Endothelial cell of umbilical vein (primary cell): ENCODE data around the gene ANKRD50. TPM values are rescaled to one million over a fixed set of nuclear protein-coding genes. Genes with fewer than 3 reads are reported as not detected.

Source experiments
- BruUV-seq: library from RNA; stranded (reverse); fragments of 400-500 nt; replicated peaks from 2 replicates; lab custom pipeline; 2021; lab: Mats Ljungman, UMichigan
- CTCF ChIA-PET: fragments of 300-600, 350-600 bp; sonication (Branson Sonifier 250); formaldehyde crosslinking; loops from one replicate; lab custom pipeline; 2021; ENCODE audit warnings: antibody characterized with exemption, inconsistent platforms; lab: Charles Lee
- POLR2A ChIA-PET: fragments of 300-600, 350-600 bp; sonication (Branson Sonifier 250); formaldehyde crosslinking; loops from one replicate; lab custom pipeline; 2021; ENCODE audit warnings: antibody characterized with exemption, inconsistent platforms; lab: Charles Lee
- DNase-seq: peaks from one replicate; pipeline ENCODE4 v3.0.0-alpha.2; 2011; ENCODE audit warnings: low read depth, low spot score
- FAIRE-seq: peaks from 2 replicates; lab custom pipeline; 2011; peaks lifted over from hg19 to GRCh38; lab: Jason Lieb, UNC
- H2AFZ ChIP-seq: 2 replicates; pipeline ENCODE4 v1.6.0; 2012; ENCODE audit warnings: low read depth, low read length, control low read depth, inconsistent platforms
- H3K27ac ChIP-seq: 2 replicates; pipeline ENCODE4 v1.5.1; 2011; ENCODE audit warnings: low read depth, mild to moderate bottlenecking, control low read depth, low read length, moderate library complexity; ENCODE audit not compliant: insufficient read depth
- H3K27me3 ChIP-seq, 2 experiments: 2 replicates each; pipeline versions ENCODE4 v1.6.0 to v1.6.1; 2011; ENCODE audit warnings: low read length in 2 of 2, mixed read lengths in 1 of 2; ENCODE audit not compliant: control insufficient read depth in 2 of 2, insufficient read depth in 2 of 2
- H3K36me3 ChIP-seq, 2 experiments: 2 replicates in 1 of 2; 3 replicates in 1 of 2; pipeline ENCODE4 v1.5.1; 2011; ENCODE audit warnings: low read length in 2 of 2, mild to moderate bottlenecking in 1 of 2, moderate library complexity in 1 of 2; ENCODE audit not compliant: control insufficient read depth in 2 of 2, insufficient read depth in 2 of 2; ENCODE audit errors: extremely low read depth in 1 of 2
- H3K4me1 ChIP-seq: 3 replicates; pipeline ENCODE4 v1.5.1; 2011; ENCODE audit warnings: mild to moderate bottlenecking, low read length; ENCODE audit not compliant: control insufficient read depth, insufficient read depth; ENCODE audit errors: extremely low read depth
- H3K4me2 ChIP-seq: 2 replicates; pipeline ENCODE4 v1.6.1; 2011; ENCODE audit warnings: low read length, control low read depth, mixed read lengths; ENCODE audit not compliant: insufficient read depth
- H3K4me3 ChIP-seq, 3 experiments: fragments of 200-600 bp in 1 of 3; sonication (generic), shearing (Covaris generic) in 1 of 3; replicated peaks in 1 of 3; 2 replicates each; pipeline ENCODE4 v1.5.1; 2011 to 2016; ENCODE audit warnings: control low read depth in 3 of 3, low read length in 3 of 3, mild to moderate bottlenecking in 2 of 3, inconsistent platforms in 1 of 3, low read depth in 1 of 3, moderate library complexity in 1 of 3; ENCODE audit not compliant: insufficient read depth in 1 of 3
- H3K79me2 ChIP-seq: 2 replicates; pipeline ENCODE4 v1.6.0; 2012; ENCODE audit warnings: low read length, inconsistent platforms; ENCODE audit not compliant: control insufficient read depth, insufficient read depth
- H3K9ac ChIP-seq: replicated peaks from 2 replicates; pipeline ENCODE3; 2011; ENCODE audit warnings: low read length, control low read depth; ENCODE audit not compliant: insufficient read depth; ENCODE audit errors: extremely low read depth
- H3K9me1 ChIP-seq: replicated peaks from 3 replicates; pipeline ENCODE4 v1.6.0; 2011; ENCODE audit warnings: mild to moderate bottlenecking, low read length; ENCODE audit not compliant: control insufficient read depth, insufficient read depth; ENCODE audit errors: extremely low read depth
- H3K9me3 ChIP-seq: replicated peaks from 2 replicates; pipeline ENCODE4 v1.5.1; 2012; ENCODE audit warnings: low read length, inconsistent platforms; ENCODE audit not compliant: control insufficient read depth, insufficient read depth
- H4K20me1 ChIP-seq: replicated peaks from 2 replicates; pipeline ENCODE3; 2011; ENCODE audit warnings: mild to moderate bottlenecking, low read length; ENCODE audit not compliant: control insufficient read depth, insufficient read depth; ENCODE audit errors: extremely low read depth
- EZH2 ChIP-seq: IDR thresholded peaks from 2 replicates; pipeline ENCODE4 v1.6.1; 2012; ENCODE audit warnings: borderline replicate concordance, low read depth, mild to moderate bottlenecking, moderate library complexity, low read length, inconsistent platforms; ENCODE audit not compliant: severe bottlenecking
- FOS ChIP-seq: IDR thresholded peaks from 2 replicates; pipeline ENCODE4 v1.6.1; 2011; ENCODE audit warnings: mild to moderate bottlenecking, low read length, moderate library complexity, borderline replicate concordance; ENCODE audit not compliant: insufficient read depth
- GATA2 ChIP-seq: IDR thresholded peaks from 2 replicates; pipeline ENCODE4 v1.7.0; 2011; ENCODE audit warnings: low read depth, mild to moderate bottlenecking, moderate library complexity, mixed read lengths, low read length; ENCODE audit not compliant: insufficient read length, insufficient read depth
- JUN ChIP-seq: IDR thresholded peaks from 2 replicates; pipeline ENCODE4 v1.6.1; 2011; ENCODE audit warnings: borderline replicate concordance, low read depth; ENCODE audit not compliant: insufficient read length, insufficient read depth
- MYC ChIP-seq: IDR thresholded peaks from one replicate; pipeline ENCODE4 v1.6.1; 2011; ENCODE audit warnings: mild to moderate bottlenecking, low read depth, low read length
- POLR2A ChIP-seq: IDR thresholded peaks from 2 replicates; pipeline ENCODE4 v1.6.1; 2012; ENCODE audit warnings: low read depth, mild to moderate bottlenecking, control low read depth, low read length
- POLR2AphosphoS5 ChIP-seq: IDR thresholded peaks from 2 replicates; pipeline ENCODE4 v1.6.1; 2012; ENCODE audit warnings: low read depth, mild to moderate bottlenecking, control low read depth, low read length, moderate library complexity; ENCODE audit not compliant: insufficient read depth
- dilution Hi-C: fragments of 300-500 bp; cut with MboI; formaldehyde crosslinking; loops from one replicate; pipeline ENCODE4 v1.15.0; 2019; ENCODE audit warnings: low sequenced_read_pairs; ENCODE audit not compliant: extremely low pct_ligation_motif_present
- intact Hi-C: fragments of 100-400 bp; cut with micrococcal nuclease; formaldehyde crosslinking; loops from one replicate; pipeline ENCODE4 v1.10.0; 2022
- polyA plus RNA-seq, 4 experiments: library from polyadenylated mRNA; depleted of rRNA in 3 of 4; stranded (reverse) in 3 of 4; unstranded in 1 of 4; fragments of >200 nt; gene quantifications; 2 replicates each; pipeline versions ENCODE4 v1.2.1 to v1.2.3, GENCODE V29; 2011 to 2012; ENCODE audit warnings: missing spikeins in 1 of 4
- total RNA-seq: library from RNA; stranded (reverse); gene quantifications from 2 replicates; pipeline ENCODE4 v1.2.3, GENCODE V29; 2021
- TF ChIP-seq, protein P1 (sequence below), 2 donors: IDR thresholded peaks; 1 replicate in 1 of 2; 2 replicates in 1 of 2; pipeline ENCODE4 v1.5.1; 2011; ENCODE audit warnings: low read length in 2 of 2, mild to moderate bottlenecking in 2 of 2, moderate library complexity in 2 of 2, control low read depth in 1 of 2, inconsistent platforms in 1 of 2, low read depth in 1 of 2; ENCODE audit not compliant: insufficient read depth in 1 of 2; ENCODE audit errors: extremely low read depth in 1 of 2
- TF ChIP-seq, protein P2 (sequence below): IDR thresholded peaks from 2 replicates; pipeline ENCODE4 v1.6.1; 2011; ENCODE audit not compliant: insufficient read depth, insufficient read length

Gene ANKRD50
- total and polyA plus RNA-seq, 2 donors (not counting 3 experiments of a cell fraction or from before 2014, with no cell fraction given), result 24.5 to 63.6 TPM

DNA sequence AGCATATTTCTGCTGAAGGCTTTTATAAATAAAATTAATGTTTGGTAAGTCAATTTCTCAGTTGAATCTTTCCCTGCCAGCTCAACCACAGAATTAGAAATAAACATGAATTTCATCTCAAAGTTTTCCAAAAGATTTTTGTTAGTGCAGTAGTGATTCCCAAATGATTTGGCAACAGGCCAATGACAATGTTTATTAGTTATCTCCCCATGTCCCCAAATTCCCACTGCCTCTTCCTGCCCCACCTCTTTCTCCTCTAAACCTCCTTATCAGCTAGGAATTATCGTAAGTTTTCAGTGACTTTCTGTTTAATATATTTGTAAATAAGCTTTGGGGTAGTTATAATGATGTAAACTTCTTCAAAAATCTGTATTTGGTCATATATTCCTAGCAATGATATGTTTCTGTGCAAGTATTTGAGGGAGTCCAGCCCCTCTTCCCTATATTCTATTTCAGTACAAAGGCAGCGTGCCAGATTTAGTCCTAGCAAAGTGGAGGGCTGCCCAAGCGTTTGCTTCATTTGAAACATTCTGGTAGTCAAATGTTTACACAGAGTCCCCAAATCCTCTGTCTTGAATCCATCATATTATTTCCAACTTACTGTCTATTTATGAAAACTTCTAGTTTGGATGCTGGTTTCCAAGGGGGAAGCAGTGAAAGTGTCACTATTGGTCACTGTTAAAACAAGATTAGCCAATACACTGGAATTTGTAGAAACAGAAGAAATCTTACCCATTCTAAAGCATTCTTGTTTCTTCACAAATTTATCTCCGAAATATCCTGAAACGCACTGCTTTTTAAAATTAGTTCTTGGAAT, 33.7 kb upstream of the ANKRD50 start:
- peak overlapping the region; percentile 62 for H2AFZ ChIP-seq
- no peak overlapping the region for H3K4me3 ChIP-seq
- no peaks in the 10 kb centered on the region for H3K36me3 ChIP-seq
- no peaks in the 10 kb centered on the region for H3K4me1 ChIP-seq
- no peak overlapping the region for H3K27ac ChIP-seq
- TF ChIP-seq JUN (no peak), FOS (no peak), POLR2AphosphoS5 (no peak), EZH2 (no peak), MYC (no peak), POLR2A (no peak), GATA2 (no peak)
- TF ChIP-seq, protein P1, sequence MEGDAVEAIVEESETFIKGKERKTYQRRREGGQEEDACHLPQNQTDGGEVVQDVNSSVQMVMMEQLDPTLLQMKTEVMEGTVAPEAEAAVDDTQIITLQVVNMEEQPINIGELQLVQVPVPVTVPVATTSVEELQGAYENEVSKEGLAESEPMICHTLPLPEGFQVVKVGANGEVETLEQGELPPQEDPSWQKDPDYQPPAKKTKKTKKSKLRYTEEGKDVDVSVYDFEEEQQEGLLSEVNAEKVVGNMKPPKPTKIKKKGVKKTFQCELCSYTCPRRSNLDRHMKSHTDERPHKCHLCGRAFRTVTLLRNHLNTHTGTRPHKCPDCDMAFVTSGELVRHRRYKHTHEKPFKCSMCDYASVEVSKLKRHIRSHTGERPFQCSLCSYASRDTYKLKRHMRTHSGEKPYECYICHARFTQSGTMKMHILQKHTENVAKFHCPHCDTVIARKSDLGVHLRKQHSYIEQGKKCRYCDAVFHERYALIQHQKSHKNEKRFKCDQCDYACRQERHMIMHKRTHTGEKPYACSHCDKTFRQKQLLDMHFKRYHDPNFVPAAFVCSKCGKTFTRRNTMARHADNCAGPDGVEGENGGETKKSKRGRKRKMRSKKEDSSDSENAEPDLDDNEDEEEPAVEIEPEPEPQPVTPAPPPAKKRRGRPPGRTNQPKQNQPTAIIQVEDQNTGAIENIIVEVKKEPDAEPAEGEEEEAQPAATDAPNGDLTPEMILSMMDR (IDR thresholded peaks at IDR 0.05; ENCODE audit: extremely low read depth in 1 of 2, insufficient read depth in 1 of 2, low read depth in 1 of 2, low read length in 2 of 2), result no peak
- TF ChIP-seq, protein P2, sequence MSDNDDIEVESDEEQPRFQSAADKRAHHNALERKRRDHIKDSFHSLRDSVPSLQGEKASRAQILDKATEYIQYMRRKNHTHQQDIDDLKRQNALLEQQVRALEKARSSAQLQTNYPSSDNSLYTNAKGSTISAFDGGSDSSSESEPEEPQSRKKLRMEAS, result no peak
- no peaks in the 10 kb centered on the region for H3K9me1 ChIP-seq
- peak; percentile 16 for DNase-seq
- dilution Hi-C loops, result no loop called here
- ChIA-PET CTCF (no interaction called here), POLR2A (no interaction called here)
- intact Hi-C loops, result no loop called here
- H3K4me2 ChIP-seq, result no peak overlapping the region
- H4K20me1 ChIP-seq, result no peaks in the 10 kb centered on the region
- no TSS peak for BruUV-seq
- no peak for FAIRE-seq
- no peaks in the 10 kb centered on the region for H3K27me3 ChIP-seq
- no peaks in the 10 kb centered on the region for H3K79me2 ChIP-seq
- H3K9me3 ChIP-seq, result no peaks in the 10 kb centered on the region
- no peak overlapping the region for H3K9ac ChIP-seq
